UCSD-AML1 (cell line): Measurements from ENCODE around the gene TMEM229A.
"Not testable (repeated sequence)": the region's sequence is repeated elsewhere in the genome, so short reads cannot be mapped to it uniquely, and the experiment has no call there.

Experiments
- DNase-seq: peaks from one replicate; lab custom pipeline; 2025; ENCODE audit not compliant: unreplicated experiment; lab: John Stamatoyannopoulos, UW

The TMEM229A gene

DNA sequence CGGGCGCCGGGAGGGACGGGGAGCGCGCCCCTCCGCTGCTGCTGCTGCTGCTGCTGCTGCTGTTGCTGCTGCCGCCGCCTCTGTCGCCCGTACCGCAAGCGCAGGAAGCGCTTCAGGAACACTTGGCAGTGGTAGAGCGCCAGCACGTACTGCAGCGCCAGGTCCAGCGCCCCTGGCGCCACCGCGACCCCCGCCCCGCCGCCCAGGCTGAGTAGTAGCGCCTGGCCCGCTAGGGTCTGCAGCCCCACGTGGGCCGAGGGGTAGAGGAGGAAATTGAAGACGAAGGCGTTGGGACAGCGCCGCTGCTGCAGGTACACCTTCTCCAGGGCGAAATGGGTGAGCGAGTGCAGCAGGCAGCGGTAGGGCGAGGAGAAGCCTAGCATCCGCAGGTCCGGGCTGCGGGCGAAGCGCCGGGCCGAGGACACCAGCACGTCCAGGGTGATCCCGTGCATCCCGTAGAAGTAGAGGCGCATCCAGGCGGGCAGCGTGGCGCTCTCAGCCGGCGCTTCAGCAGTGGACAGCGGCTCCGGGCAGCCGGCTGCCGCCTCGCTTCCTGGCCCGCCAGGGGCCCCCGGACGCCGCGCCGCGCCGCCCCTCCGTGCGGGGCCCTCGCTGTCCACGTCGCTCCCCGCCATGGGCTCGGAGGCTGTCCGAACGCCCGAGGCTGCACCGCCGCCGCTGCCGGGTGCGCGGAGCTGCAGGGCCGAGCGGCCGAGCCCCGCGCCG lies at the start of gene TMEM229A:
Gene TMEM229A (minus strand): TSS at position 699 of the 726 bp plus-strand sequence. CDS start 64 bp downstream, at position 635.
- DNase-seq, result no peak

- DNase-seq, result not testable (repeated sequence)
Measured at GRCh38 chr7:124082234-124082633, 49.4 kb upstream of the TMEM229A start.

DNA sequence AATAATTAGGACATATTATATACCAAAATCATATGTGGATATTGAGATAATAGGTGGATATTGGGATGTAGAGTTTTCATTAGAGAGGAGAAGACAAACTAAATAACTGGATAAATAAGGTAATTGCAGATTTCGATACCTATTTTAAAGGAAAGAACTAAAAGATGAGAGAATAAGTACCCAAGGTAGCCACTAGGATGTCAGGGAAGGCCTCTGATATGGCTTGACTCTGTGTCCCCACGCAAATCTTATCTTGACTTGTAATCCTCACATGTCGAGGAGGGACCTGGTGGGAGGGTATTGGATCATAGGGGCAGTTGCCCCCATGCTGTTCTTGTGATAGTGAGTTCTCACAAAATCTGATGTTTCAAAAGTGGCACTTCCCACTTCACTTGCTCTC lies 44.7 kb upstream of the TMEM229A start:
- no peak for DNase-seq

- no peak for DNase-seq
Measured at GRCh38 chr7:124076841-124077240, 44.0 kb upstream of the TMEM229A start.

GRCh38 chr7:124074007-124074406 lies 41.1 kb upstream of the TMEM229A start:
- no peak for DNase-seq

- no peak for DNase-seq
Measured at GRCh38 chr7:124073310-124073645, 40.4 kb upstream of the TMEM229A start.

DNA sequence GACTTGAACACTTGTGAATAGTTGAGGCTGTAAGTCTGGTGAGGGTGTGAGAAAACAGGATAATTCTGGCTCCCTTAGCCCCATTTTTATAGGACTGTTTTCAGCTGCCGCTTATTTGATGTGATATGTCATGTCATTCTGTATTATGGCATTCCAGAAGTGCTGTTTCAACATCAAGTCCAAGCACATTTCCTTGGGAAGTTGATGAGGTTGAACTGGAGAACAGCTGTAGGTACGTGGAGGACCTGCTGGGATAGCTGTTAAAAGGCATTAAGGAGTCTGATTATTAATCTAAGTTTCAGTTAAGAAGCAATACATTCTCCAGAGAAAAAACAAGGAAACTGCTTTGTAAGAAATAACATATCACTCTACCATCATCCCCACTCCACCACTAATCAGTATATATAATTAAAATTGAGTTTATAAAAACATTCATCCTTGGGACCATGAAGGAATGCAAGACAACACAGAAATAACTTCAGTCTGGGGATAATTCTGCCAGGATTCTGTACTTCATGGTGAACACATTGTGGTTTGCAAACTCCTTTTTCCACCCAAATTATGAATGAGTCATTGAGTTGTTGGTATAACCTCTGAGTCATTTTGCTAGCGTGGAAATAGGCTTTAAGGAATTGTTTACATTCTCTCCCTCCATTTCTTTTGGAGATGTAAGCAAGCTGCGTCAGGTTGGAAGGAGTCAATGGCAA lies 39.9 kb upstream of the TMEM229A start:
- DNase-seq, result no peak

DNA sequence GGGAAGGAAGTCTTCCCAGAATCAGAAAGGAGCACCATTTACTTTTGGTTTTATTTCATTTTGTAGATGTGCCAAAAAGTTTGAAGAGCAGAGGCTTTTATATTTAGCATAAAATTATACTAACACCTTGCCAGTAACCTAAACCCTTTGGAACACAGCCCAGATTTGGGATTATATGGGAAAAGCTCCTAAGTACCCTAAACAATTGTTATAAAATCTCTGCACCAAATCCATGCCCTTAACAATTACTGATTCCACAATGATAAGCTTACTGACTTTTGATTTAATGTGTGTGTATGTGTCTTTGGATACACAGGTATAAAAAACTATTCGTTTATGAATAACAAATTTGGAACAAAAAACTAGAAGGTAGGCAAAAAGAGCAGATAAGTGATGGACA lies 39.0 kb upstream of the TMEM229A start:
- DNase-seq, result no peak

DNA sequence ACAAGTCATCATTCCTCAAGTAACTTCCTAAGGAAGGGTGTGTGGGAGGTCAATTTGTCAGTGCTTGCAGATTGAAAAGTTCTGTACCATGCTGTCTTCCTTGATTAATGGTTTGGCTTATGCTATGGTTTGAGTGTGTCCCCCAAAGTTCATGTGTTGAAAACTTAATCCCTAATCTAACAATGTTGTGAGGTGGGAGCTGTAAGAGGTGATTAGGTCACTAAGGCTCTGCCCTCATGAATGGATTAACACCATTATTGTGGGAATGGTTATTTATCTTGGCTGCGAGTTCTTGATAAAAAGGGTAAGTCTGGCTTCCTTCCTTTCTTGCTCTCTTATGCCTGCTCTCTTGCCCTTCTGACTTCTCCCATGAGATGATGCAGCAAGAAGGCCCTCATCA lies 29.3 kb upstream of the TMEM229A start:
- DNase-seq, result no peak

DNA sequence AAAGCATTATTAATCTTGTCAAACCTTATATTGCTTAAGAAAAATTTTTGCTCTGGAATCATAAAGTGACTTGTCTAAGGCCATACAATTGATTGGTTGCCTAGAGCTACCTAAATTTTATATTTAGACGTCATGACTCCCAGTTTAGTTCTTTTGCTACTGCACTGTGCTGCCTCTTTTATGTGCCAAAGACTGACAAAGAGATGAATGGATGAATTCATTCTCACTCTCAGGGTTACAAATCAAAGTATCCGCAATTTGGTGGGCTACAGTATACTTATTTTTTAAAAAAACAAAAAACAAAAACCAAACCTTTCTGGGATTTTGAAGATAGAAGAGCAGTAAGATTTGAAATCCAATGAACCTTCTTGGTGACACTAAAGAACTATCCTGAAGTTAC lies 27.7 kb upstream of the TMEM229A start:
- DNase-seq, result no peak

- no peak for DNase-seq
Measured at GRCh38 chr7:124059375-124059774, 26.5 kb upstream of the TMEM229A start.

DNA sequence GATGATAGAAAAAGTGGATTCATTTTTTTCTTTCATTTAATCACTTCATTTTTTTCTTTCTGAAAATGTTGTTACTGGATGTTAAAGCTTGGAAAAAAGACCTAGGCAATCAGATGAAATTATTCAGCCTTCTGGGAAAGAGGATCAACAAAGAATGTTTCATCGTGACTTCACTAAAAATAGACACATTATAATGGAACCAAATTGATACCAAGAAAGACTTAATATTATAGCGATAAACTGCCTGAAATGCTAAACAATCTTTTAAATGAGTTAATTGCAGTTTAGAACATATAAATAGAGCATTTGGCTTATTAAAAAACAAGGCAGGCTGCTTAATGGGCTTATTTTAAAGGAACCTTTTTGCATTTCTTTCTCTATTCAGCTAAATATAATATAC lies 25.6 kb upstream of the TMEM229A start:
- no peak for DNase-seq

- no peak for DNase-seq
Measured at GRCh38 chr7:124057872-124058271, 25.0 kb upstream of the TMEM229A start.

DNA sequence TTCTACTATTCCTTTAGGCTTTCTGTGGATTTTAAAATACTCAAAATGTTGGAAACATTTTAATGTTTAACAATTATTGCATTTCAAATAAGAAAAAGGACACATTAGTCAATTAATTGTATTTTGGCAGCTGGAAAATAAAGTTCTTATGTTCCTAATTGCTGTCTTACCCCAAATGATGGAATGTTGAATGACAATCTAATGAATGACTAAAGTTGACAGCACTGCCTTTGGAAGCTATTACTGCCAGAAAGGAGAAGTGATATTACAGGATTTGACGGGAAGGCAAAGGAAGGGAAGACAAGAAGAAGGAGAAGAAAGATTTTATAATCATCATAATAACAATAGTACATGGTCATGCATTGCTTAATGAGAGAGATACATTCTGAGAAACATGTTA lies 23.4 kb upstream of the TMEM229A start:
- no peak for DNase-seq

- DNase-seq, result no peak
Measured at GRCh38 chr7:124051681-124052377, 19.0 kb upstream of the TMEM229A start.

- DNase-seq, result no peak
Measured at GRCh38 chr7:124042826-124043225, 10.0 kb upstream of the TMEM229A start.

DNA sequence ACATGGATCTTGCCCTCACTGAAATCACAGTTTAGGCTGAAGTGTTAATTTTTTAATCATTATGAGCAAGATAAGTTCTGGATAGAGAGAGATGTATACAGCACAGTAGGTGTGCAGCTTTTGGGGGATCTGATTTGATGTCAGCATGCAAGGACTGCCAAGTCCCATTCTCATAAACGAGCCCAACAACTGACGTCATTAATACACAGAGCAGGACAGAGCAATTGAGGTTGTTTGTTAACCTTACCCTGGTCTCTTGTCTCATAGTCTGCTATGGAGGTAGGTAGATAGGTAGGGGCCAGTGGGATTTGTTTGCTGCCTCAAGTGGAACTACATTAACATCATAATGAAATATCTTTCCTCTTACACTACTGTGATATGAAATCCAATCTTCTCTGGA lies 8.6 kb upstream of the TMEM229A start:
- DNase-seq, result no peak

DNA sequence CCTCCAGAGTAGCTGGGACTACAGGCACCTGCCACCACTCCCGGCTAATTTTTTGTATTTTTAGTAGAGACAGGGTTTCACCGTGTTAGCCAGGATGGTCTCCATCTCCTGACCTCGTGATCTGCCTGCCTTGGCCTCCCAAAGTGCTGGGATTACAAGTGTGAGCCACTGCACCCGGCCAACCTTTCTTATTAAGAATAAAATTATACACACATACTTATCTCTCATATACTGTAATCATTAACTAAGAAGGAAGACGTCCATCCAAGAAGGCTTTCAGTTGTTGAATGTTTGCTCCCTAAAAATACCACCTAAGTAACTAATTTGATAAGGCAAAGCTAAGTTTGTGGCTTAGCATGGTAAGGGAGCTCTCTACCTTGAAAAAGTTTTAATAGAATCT lies 5.0 kb upstream of the TMEM229A start:
- DNase-seq, result not testable (repeated sequence)

DNA sequence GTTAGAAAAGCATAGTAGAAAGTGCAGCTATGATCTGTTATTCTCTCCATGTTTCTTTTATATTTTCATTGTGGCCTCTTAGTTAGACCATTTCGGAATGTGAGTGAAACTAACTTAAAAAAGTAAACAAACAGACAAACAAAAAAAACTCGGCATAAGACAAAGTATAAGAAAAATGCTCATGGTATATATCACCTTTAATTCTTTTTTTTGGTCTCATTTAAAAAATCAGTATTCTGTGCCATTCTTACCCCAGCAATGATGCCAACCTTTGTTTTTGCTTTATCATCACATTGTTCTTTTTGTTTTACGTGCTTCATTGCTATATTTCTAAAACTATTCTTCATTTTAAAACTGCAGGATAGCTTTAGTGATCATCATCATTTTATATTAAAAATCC lies 2.8 kb upstream of the TMEM229A start:
- DNase-seq, result no peak

GRCh38 chr7:124034754-124035100 lies 1.9 kb upstream of the TMEM229A start:
- no peak for DNase-seq

DNA sequence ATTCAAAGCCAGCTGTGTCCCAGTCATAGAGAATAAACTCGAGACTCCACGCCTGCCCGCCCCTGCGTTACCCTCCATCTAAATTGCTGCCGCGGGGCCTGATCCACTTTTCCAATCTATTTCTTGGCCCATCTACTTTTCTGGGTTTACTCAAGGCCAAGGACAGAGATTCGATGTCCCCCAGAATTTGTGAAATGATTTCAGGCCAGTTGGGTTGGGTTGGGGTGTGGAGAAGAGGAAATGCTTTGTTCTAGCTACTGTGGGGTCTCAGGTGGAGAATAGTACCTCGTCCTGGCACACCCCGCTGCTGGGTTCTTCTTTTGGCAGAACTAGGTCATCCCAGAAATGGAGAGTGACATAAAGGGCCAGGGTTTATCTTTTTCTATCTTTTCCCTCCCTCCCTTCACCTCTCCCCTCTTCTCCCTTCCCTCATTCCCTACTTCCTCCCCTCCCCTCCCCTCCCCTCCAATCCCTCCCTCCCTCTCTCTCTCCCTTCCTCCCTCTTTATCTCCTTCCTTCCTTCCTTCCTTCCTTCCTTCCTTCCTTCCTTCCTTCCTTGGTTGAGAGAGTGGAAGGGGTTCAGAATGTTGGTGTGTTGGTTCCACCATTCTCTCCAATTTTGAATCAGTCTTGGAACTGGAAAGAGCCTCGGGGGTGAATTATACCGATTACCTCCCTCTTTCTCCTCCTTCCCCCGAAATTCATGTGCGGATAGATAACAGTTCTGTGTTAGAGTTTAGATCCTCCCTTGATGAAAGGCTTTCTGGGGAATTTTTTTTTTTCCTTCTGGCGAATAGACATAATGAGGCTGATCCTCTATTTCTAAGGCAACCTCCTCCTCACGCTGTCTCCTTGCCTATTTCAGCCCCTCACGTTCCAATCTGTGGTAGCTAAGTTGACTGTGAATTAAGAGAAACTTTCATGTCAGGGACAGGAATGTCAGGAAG lies 1.2 kb upstream of the TMEM229A start:
- DNase-seq, result no peak
